ENCODE measurements around the gene SYCP2L.

DNA sequence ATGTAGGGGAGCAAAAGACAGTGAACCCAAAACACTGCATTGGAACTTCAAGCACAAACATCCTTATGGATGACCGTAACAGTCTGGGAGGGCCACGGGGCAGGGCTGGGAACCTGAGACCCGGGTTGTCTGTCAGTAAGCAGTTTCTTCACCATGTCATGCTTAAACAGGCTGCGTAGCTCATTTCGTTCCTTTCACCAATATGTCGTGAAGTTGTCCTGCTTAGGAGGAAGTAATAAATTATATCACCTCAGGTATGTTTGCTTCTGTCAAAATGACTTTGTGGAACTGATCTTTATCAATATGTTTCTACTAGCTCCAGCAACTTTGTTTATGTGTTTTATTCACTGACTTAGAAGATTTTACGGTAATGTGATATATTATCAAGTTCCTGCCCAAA, 36.1 kb upstream of the SYCP2L start:
- TF ChIP-seq, protein P1, sequence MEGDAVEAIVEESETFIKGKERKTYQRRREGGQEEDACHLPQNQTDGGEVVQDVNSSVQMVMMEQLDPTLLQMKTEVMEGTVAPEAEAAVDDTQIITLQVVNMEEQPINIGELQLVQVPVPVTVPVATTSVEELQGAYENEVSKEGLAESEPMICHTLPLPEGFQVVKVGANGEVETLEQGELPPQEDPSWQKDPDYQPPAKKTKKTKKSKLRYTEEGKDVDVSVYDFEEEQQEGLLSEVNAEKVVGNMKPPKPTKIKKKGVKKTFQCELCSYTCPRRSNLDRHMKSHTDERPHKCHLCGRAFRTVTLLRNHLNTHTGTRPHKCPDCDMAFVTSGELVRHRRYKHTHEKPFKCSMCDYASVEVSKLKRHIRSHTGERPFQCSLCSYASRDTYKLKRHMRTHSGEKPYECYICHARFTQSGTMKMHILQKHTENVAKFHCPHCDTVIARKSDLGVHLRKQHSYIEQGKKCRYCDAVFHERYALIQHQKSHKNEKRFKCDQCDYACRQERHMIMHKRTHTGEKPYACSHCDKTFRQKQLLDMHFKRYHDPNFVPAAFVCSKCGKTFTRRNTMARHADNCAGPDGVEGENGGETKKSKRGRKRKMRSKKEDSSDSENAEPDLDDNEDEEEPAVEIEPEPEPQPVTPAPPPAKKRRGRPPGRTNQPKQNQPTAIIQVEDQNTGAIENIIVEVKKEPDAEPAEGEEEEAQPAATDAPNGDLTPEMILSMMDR (IDR thresholded peaks at IDR 0.05): no peak
- TF ChIP-seq POLR2A (IDR thresholded peaks at IDR 0.05): no peak
